Keratinocyte (primary cell): Measurements from ENCODE around the gene HRC.

Experiments used
- CTCF ChIP-seq, 3 experiments: IDR thresholded peaks in 1 of 3; conservative IDR thresholded peaks in 1 of 3; optimal IDR thresholded peaks in 1 of 3; 2 replicates in 2 of 3; 3 replicates in 1 of 3; pipeline versions ENCODE3 to v1.5.1; 2011; ENCODE audit warnings: low read length in 3 of 3, mild to moderate bottlenecking in 3 of 3, moderate library complexity in 2 of 3, control low read depth in 1 of 3, inconsistent platforms in 1 of 3; ENCODE audit not compliant: insufficient read depth in 2 of 3; ENCODE audit errors: extremely low read depth in 1 of 3
- EZH2 ChIP-seq: IDR thresholded peaks from one replicate; pipeline ENCODE4 v1.6.1; 2012; ENCODE audit warnings: inconsistent platforms, mild to moderate bottlenecking, low read length, moderate library complexity

- TF ChIP-seq CTCF (optimal IDR thresholded peaks at IDR 0.05 in 1 of 3, IDR thresholded peaks at IDR 0.05 in 1 of 3, conservative IDR thresholded peaks at IDR 0.05 in 1 of 3; ENCODE audit: extremely low read depth in 1 of 3, insufficient read depth in 2 of 3, low read length in 3 of 3) (no peak), EZH2 (no peak)
Observed at GRCh38 chr19:49117677-49118564, 37.3 kb downstream of the HRC start.
